Measurements from ENCODE around the gene SLC35G3. TPM values are rescaled to one million over a fixed set of nuclear protein-coding genes. Genes with fewer than 3 reads are reported as not detected.
"Not testable (repeated sequence)": the region's sequence is repeated elsewhere in the genome, so short reads cannot be mapped to it uniquely, and the experiment has no call there.

The SLC35G3 gene
- total RNA-seq, 1 experiment from 2014 or later, result not detected

DNA sequence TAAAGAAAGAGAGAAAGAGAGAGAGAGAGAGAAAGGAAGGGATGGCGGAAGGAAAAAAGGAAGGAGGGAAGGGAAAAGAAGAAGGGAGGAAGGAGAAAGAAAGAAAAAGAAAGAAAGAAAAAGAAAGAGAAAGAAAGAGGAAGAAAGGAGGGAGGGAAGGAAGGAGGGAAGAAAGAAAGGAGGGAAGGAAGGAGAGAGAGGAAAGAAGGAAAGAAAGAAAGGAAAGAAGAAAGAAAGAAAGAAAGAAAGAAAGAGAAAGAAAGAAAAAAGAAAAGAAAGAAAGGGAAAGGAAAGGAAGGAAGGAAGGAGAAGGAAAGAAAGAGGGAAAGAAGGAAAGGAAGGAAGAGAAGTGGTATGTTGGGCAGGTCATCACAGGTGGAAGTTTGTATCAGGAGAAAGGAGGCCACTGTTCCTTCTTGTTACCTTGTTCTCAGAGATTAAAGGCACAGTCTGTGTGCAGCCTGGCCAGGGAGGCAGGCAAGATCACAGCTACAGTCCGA lies 19.3 kb downstream of the SLC35G3 start:
- H3K9me2 ChIP-seq (ENCODE audit: insufficient read depth), result no peaks in the 10 kb centered on the region
- H3F3A ChIP-seq (ENCODE audit: insufficient read depth, low read depth), result no peaks in the 10 kb centered on the region
- no peak overlapping the region for H3K27ac ChIP-seq
- CTCF ChIA-PET, result no interaction called here
- no TSS peak for BruUV-seq (replicated peaks)
- no peaks in the 10 kb centered on the region for H3K36me3 ChIP-seq (ENCODE audit: low read depth)
- intact Hi-C loops (cut with micrococcal nuclease; ENCODE audit: unreplicated experiment), result no loop called here
- H3K4me1 ChIP-seq (replicated peaks; ENCODE audit: insufficient read depth), result no peaks in the 10 kb centered on the region
- H3K9me3 ChIP-seq (ENCODE audit: insufficient read depth, low read depth), result no peaks in the 10 kb centered on the region
- H2AFZ ChIP-seq, result no peak overlapping the region
- no peaks in the 10 kb centered on the region for H3K79me2 ChIP-seq (ENCODE audit: low read depth)
- 0 out of 2 replicates have a peak, but pooled peaks cover 7% of the 10 kb centered on the region for H3K27me3 ChIP-seq (ENCODE audit: insufficient read depth, low read depth)
- POLR2A ChIA-PET (ENCODE audit: unreplicated experiment), result no interaction called here
- TF ChIP-seq, protein P1, sequence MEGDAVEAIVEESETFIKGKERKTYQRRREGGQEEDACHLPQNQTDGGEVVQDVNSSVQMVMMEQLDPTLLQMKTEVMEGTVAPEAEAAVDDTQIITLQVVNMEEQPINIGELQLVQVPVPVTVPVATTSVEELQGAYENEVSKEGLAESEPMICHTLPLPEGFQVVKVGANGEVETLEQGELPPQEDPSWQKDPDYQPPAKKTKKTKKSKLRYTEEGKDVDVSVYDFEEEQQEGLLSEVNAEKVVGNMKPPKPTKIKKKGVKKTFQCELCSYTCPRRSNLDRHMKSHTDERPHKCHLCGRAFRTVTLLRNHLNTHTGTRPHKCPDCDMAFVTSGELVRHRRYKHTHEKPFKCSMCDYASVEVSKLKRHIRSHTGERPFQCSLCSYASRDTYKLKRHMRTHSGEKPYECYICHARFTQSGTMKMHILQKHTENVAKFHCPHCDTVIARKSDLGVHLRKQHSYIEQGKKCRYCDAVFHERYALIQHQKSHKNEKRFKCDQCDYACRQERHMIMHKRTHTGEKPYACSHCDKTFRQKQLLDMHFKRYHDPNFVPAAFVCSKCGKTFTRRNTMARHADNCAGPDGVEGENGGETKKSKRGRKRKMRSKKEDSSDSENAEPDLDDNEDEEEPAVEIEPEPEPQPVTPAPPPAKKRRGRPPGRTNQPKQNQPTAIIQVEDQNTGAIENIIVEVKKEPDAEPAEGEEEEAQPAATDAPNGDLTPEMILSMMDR (conservative IDR thresholded peaks at IDR 0.05), result no peak
- no peak for TF ChIP-seq EZH2 (IDR thresholded peaks at IDR 0.05; ENCODE audit: low read depth)
- no peaks in the 10 kb centered on the region for H4K20me1 ChIP-seq (ENCODE audit: insufficient read depth)
- H3K4me3 ChIP-seq, result no peak overlapping the region
- H3K4me2 ChIP-seq, result no peak overlapping the region
- no peak for DNase-seq

DNA sequence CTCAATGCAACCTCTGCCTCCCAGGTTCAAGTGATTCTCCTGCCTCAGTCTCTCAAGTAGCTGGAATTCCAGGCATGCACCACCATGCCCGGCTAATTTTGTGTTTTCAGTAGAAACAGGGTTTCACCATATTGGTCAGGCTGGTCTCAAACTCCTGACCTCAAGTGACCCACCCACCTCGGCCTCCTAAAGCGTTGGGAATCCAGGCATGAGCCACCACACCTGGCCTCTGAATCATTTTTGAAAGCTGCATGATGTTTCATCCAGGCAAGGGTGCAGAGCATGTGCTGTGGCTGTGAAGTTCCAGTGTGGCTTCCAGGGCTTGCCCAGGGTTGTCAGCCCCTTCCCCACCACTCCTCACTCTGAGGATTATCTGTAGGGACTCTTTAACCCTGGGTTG lies 21.9 kb downstream of the SLC35G3 start:
- DNase-seq; H3K4me2 ChIP-seq; H4K20me1 ChIP-seq (ENCODE audit: insufficient read depth); BruUV-seq (replicated peaks); H3K4me3 ChIP-seq; intact Hi-C loops (cut with micrococcal nuclease; ENCODE audit: unreplicated experiment); H3K36me3 ChIP-seq (ENCODE audit: low read depth); H3K27ac ChIP-seq; H3K79me2 ChIP-seq (ENCODE audit: low read depth); CTCF ChIA-PET; H3K4me1 ChIP-seq (replicated peaks; ENCODE audit: insufficient read depth); H3K9me3 ChIP-seq (ENCODE audit: insufficient read depth, low read depth); H3F3A ChIP-seq (ENCODE audit: insufficient read depth, low read depth); H3K9me2 ChIP-seq (ENCODE audit: insufficient read depth); H2AFZ ChIP-seq; POLR2A ChIA-PET (ENCODE audit: unreplicated experiment): not testable (repeated sequence)
- H3K27me3 ChIP-seq (ENCODE audit: insufficient read depth, low read depth), result 0 out of 2 replicates have a peak, but pooled peaks cover 11% of the 10 kb centered on the region

- Histone ChIP-seq H3K9me3 (ENCODE audit: insufficient read depth, low read depth) (no peaks in the 10 kb centered on the region), H4K20me1 (ENCODE audit: insufficient read depth) (no peaks in the 10 kb centered on the region), H3K79me2 (ENCODE audit: low read depth) (no peaks in the 10 kb centered on the region), H3K4me2 (no peak overlapping the region), H3K27me3 (ENCODE audit: insufficient read depth, low read depth) (0 out of 2 replicates have a peak, but pooled peaks cover 11% of the 10 kb centered on the region), H3F3A (ENCODE audit: insufficient read depth, low read depth) (no peaks in the 10 kb centered on the region), H3K4me3 (no peak overlapping the region), H3K36me3 (ENCODE audit: low read depth) (no peaks in the 10 kb centered on the region), H3K27ac (no peak overlapping the region), H3K4me1 (replicated peaks; ENCODE audit: insufficient read depth) (no peaks in the 10 kb centered on the region), H2AFZ (no peak overlapping the region), H3K9me2 (ENCODE audit: insufficient read depth) (no peaks in the 10 kb centered on the region)
- POLR2A ChIA-PET (ENCODE audit: unreplicated experiment), result no interaction called here
- DNase-seq, result no peak
- CTCF ChIA-PET, result no interaction called here
- intact Hi-C loops (cut with micrococcal nuclease; ENCODE audit: unreplicated experiment), result no loop called here
- TF ChIP-seq, protein P1 (conservative IDR thresholded peaks at IDR 0.05), result no peak
- TF ChIP-seq EZH2 (IDR thresholded peaks at IDR 0.05; ENCODE audit: low read depth), result no peak
- BruUV-seq (replicated peaks), result no TSS peak
Measured at GRCh38 chr17:35171834-35172233, 22.4 kb downstream of the SLC35G3 start.

Data from PC-9 (cell line).